RPMI7951 (cell line): Measurements from ENCODE around the gene ZNF784. TPM values are rescaled to one million over a fixed set of nuclear protein-coding genes. Genes with fewer than 3 reads are reported as not detected.
"Not testable (repeated sequence)": the region's sequence is repeated elsewhere in the genome, so short reads cannot be mapped to it uniquely, and the experiment has no call there.

Experiments used
- DNase-seq: peaks from one replicate; pipeline ENCODE4 v3.0.0-alpha.2; 2012; ENCODE audit warnings: low read depth
- total RNA-seq: library from RNA; depleted of rRNA; stranded (reverse); fragments of >200 nt; shearing (Covaris generic); gene quantifications from 2 replicates; pipeline ENCODE4 v1.2.3, GENCODE V29; 2014; rRNA removed

The ZNF784 gene
- total RNA-seq, 1 experiment from 2014 or later, result 1.6 TPM

GRCh38 chr19:55583897-55584296 is 40.5 kb downstream of the ZNF784 start:
- not testable (repeated sequence) for DNase-seq

GRCh38 chr19:55582284-55582683 is 42.1 kb downstream of the ZNF784 start:
- DNase-seq, result not testable (repeated sequence)

DNA sequence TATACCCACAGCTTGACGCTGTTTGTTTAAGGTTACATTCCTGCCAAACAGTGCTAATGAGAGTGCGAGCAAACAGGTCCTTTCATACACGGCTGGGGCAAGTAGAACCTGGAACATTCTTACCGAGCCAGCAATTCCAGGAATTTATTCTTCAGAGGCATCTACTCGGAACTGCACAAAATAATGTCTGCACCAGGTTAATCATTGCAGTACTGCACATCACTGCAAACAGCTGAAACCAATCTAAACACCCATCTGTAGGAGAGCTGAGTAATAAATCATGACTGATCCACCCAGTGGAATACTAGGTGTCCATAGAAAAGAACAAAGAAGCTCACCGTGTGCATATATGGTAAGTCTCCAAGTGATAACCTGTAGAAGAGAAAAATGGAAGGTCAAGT is 42.5 kb downstream of the ZNF784 start:
- no peak for DNase-seq

DNA sequence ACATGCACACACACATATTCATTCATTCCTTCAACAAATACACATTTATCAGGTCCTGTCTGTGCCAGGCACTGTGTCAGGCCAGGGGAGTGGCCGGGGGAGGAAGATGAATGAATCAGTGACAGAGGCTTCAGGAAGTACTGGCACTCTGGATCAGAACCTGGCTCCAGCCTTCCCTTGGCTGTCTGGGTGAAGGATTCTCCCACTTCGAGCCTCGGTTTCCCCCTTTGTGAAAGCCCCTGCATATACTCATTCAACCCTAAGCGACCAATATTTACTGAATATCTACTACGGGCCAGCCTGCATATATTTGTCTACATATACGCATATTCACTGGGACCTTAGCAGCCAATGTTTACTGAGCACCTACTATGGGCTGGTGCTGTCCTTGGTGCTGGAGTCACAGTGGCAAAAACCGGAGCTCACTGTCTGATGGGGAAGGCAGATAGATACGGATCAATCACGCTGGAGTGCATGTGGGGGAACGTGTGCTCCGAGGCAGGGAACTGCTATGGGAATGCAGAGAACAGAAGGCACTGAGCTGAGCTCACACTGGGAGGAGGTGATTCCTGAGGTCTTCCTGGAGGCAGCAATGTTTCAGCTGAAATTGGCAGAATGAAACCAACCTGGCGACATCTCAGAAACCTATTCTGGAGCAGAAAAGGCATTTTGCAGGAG is 43.1 kb downstream of the ZNF784 start:
- peak; percentile 27 for DNase-seq

GRCh38 chr19:55580628-55581144 is 43.7 kb downstream of the ZNF784 start, which contains the start of gene ZNF579:
Gene ZNF579 (minus strand): TSS chr19:55580848. CDS start chr19:55579639, 1,209 bp downstream.
- DNase-seq, result peak; percentile 86

DNA sequence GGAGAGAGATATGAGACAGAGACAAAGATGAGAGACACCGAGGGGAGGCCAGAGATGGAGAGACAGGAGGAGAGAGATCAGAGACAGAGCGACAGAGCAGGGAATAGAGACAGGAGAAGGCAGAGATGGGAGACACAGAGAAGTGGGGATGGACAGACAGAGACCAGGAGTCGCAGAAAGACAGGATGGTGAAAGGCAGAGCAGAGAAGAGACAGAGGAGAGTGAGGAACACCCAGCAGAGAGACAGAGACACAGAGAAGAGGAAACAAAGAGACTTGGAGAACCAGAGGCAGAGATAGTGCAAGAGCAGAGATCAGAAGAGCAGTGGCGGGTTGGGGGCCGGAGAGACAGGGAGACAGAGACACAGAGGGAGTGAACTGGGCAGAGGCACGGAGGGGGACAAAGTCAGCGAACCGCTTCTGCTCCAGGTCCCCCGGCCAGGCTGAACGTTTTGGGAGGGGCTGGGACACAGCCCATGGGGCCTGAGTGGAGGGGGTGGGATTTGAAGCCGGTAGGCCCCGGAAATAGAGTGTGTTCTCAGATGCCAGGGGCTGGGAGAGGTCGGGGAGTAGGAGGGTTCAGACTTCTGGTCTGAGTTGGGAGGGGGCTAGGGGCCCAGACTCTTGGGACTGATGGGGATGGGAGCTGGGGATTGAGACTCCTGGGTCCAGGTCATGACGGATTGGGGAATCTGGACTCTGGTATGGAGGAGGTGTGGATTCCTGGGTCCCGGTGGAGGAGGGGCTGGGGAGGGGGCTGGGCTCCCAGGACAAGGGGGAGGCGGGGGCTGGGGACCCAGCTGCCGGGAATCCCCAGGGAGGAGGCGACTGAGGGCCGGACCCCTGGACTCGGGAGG is 44.4 kb downstream of the ZNF784 start:
- DNase-seq, result peak; percentile 33

GRCh38 chr19:55578761-55579747 is 45.3 kb downstream of the ZNF784 start:
- no peak for DNase-seq

DNA sequence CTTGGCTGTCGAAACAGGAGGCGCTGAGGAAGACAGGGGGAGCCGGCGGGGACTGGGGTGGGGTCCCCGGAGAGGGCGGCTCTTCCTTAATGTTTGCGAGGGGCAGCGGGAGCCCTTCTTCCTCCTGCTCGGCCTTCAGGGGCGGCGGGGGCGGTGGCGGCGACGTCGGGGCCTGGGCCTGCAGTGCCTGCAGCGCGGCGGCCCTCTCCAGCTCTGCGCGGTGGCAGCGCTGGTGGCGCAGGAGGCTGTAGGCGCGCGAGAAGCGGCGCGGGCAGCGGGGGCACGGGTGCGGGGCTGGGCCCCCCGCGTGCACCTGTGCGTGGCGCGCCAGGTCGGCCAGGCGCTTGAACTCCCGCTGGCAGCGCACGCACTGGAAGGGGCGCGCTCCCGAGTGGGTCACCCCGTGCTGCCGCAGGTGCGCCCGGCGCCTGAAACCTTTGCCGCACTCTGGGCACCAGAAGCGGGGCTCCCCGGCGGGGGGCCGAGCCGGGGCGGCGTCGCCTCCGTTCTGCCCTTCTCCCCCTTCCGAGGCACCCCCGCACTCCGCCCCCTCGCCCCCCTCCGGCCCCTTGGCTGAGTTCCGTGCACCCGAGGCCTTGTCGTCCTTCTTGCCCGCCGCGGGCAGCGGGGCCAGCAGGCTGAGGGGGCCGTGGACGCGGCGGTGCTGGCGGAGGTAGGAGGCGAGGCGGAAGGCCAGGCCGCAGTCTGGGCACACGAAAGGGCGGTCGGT is 46.2 kb downstream of the ZNF784 start:
- no peak for DNase-seq

GRCh38 chr19:55576746-55577145 is 47.6 kb downstream of the ZNF784 start:
- DNase-seq, result no peak

DNA sequence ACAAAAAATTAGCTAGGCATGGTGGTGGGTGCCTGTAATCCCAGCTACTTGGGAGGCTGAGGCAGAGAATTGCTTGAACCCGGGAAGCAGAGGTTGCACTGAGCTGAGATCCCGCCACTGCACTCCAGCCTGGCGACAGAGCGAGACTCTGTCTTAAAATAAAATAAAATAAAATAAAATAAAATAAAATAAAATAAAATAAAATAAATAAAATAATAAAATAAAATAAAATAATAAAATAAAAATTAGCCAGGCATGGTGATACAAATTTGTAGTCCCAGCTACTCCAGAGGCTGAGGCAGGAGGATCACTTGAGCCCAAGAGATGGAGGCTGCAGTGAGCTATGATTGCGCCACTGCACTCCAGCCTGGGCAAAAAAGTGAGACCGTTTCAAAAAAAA is 50.4 kb downstream of the ZNF784 start:
- DNase-seq, result not testable (repeated sequence)

Other genes with a start within 250 kb of the ZNF784 start
- not detected in 2 replicates for gene TMEM190, start 247.7 kb downstream of the ZNF784 start, total RNA-seq
- not detected in 2 replicates for gene TMEM238, start 240.3 kb downstream of the ZNF784 start, total RNA-seq
- 457 and 492 TPM in 2 replicates for gene RPL28, start 238.6 kb downstream of the ZNF784 start, total RNA-seq
- 250 and 347 TPM in 2 replicates for gene UBE2S, start 216.8 kb downstream of the ZNF784 start, total RNA-seq
- gene SHISA7, start 181.3 kb downstream of the ZNF784 start, total RNA-seq, result 0.12 TPM in 1 of 2 replicates, not detected in the other
- 81.9 and 120 TPM in 2 replicates for gene ISOC2, start 162.9 kb downstream of the ZNF784 start, total RNA-seq
- gene C19orf85, start 159.8 kb downstream of the ZNF784 start, total RNA-seq, result not detected in 2 replicates
- gene ZNF628, start 147.9 kb downstream of the ZNF784 start, total RNA-seq, result 3.1 and 5.3 TPM in 2 replicates
- 18.5 and 25.3 TPM in 2 replicates for gene NAT14, start 139.4 kb downstream of the ZNF784 start, total RNA-seq
- 3.2 and 3.6 TPM in 2 replicates for gene SSC5D, start 136.1 kb downstream of the ZNF784 start, total RNA-seq
- gene SBK2, start 87.4 kb downstream of the ZNF784 start, total RNA-seq, result not detected in 2 replicates
- gene SBK3, start 79.0 kb downstream of the ZNF784 start, total RNA-seq, result 0.24 TPM in 1 of 2 replicates, not detected in the other
- 1.3 and 2.4 TPM in 2 replicates for gene ZNF579, start 43.7 kb downstream of the ZNF784 start, total RNA-seq
- 2.4 and 3.0 TPM in 2 replicates for gene FIZ1, start 25.0 kb downstream of the ZNF784 start, total RNA-seq
- 14.7 and 16.9 TPM in 2 replicates for gene ZNF524, start 24.3 kb downstream of the ZNF784 start, total RNA-seq
- gene ZNF865, start 18.9 kb downstream of the ZNF784 start, total RNA-seq, result 0.12 and 0.68 TPM in 2 replicates
- 11.3 and 12.9 TPM in 2 replicates for gene ZNF580, start 16.4 kb upstream of the ZNF784 start, total RNA-seq
- 13.5 and 13.7 TPM in 2 replicates for gene ZNF581, start 19.1 kb upstream of the ZNF784 start, total RNA-seq
- gene CCDC106, start 23.6 kb upstream of the ZNF784 start, total RNA-seq, result 3.7 and 5.7 TPM in 2 replicates
- gene U2AF2, start 30.5 kb upstream of the ZNF784 start, total RNA-seq, result 80.3 and 108 TPM in 2 replicates
- 26.0 and 46.4 TPM in 2 replicates for gene EPN1, start 50.7 kb upstream of the ZNF784 start, total RNA-seq
- not detected in 2 replicates for gene NLRP9, start 113.8 kb upstream of the ZNF784 start, total RNA-seq
- 0.24 TPM in 1 of 2 replicates, not detected in the other for gene RFPL4A, start 134.5 kb upstream of the ZNF784 start, total RNA-seq
- gene RFPL4AL1, start 144.6 kb upstream of the ZNF784 start, total RNA-seq, result 0.20 TPM in 1 of 2 replicates, not detected in the other
- gene NLRP11, start 207.4 kb upstream of the ZNF784 start, total RNA-seq, result 1.3 and 1.7 TPM in 2 replicates
- gene NLRP4, start 212.0 kb upstream of the ZNF784 start, total RNA-seq, result not detected in 2 replicates